ENCODE data around the gene FOXR1. TPM values are rescaled to one million over a fixed set of nuclear protein-coding genes. Genes with fewer than 3 reads are reported as not detected.

The FOXR1 gene
- total RNA-seq, 6 experiments from 2014 or later: not detected

DNA sequence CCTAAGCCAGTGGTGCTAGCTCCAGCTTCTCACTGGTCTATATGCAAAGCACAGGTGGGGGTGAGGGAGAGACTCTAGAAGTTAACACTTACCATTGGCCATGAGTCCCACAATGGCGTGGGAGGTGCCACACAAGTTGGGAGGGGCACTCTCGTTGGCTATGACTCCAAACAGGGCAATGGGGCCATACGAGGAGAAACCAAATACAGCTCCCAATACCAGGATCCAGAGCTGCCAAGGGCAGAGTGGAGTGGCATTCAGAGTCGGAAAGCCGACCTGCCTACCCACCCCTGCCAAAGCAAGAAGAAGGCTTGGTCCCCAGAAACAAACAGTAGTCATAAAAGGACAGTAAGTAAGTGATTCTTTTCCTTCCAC is 53.5 kb downstream of the FOXR1 start:
- Mint-ChIP-seq H3K27me3 (ENCODE audit: insufficient read depth) (peaks cover 4% of the 10 kb centered on the region; the same call in 1 of the 2 replicates), H3K27ac (no peak overlapping the region), H3K4me3 (no peak overlapping the region), H3K36me3 (ENCODE audit: low read depth) (peaks cover 26% of the 10 kb centered on the region), H3K9me3 (no peaks in the 10 kb centered on the region), H3K4me1 (ENCODE audit: low read depth) (peaks cover 36% of the 10 kb centered on the region)
- DNase-seq: no peak
- TF ChIP-seq, protein P1, sequence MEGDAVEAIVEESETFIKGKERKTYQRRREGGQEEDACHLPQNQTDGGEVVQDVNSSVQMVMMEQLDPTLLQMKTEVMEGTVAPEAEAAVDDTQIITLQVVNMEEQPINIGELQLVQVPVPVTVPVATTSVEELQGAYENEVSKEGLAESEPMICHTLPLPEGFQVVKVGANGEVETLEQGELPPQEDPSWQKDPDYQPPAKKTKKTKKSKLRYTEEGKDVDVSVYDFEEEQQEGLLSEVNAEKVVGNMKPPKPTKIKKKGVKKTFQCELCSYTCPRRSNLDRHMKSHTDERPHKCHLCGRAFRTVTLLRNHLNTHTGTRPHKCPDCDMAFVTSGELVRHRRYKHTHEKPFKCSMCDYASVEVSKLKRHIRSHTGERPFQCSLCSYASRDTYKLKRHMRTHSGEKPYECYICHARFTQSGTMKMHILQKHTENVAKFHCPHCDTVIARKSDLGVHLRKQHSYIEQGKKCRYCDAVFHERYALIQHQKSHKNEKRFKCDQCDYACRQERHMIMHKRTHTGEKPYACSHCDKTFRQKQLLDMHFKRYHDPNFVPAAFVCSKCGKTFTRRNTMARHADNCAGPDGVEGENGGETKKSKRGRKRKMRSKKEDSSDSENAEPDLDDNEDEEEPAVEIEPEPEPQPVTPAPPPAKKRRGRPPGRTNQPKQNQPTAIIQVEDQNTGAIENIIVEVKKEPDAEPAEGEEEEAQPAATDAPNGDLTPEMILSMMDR (IDR thresholded peaks at IDR 0.05): no peak

DNA sequence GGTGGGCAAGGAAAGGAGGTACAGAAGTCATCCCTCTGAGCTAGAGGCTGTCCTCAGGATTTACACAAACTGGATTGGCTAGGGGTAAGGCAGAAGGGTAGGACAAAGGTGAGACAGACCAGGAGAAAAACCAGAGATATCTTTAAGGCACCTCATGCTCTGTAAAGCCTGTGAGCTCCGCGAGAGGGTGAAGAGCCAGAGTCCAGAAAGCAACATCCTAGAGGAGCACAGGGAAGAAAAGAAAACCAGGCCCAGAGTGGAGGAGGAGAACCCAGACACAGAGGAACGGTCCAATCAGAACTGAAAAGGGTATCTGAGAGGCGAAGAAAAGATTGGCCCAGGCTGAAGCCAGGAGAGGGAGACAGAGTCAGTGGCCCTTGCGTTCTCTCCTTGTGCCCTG is 54.0 kb downstream of the FOXR1 start:
- Mint-ChIP-seq H3K36me3 (ENCODE audit: low read depth) (peaks cover 22% of the 10 kb centered on the region), H3K4me3 (no peak overlapping the region), H3K4me1 (ENCODE audit: low read depth) (peaks cover 32% of the 10 kb centered on the region), H3K27ac (no peak overlapping the region), H3K9me3 (no peaks in the 10 kb centered on the region), H3K27me3 (ENCODE audit: insufficient read depth) (peaks cover 4% of the 10 kb centered on the region; the same call in 1 of the 2 replicates)
- DNase-seq: no peak
- TF ChIP-seq, protein P1 (IDR thresholded peaks at IDR 0.05): no peak

DNA sequence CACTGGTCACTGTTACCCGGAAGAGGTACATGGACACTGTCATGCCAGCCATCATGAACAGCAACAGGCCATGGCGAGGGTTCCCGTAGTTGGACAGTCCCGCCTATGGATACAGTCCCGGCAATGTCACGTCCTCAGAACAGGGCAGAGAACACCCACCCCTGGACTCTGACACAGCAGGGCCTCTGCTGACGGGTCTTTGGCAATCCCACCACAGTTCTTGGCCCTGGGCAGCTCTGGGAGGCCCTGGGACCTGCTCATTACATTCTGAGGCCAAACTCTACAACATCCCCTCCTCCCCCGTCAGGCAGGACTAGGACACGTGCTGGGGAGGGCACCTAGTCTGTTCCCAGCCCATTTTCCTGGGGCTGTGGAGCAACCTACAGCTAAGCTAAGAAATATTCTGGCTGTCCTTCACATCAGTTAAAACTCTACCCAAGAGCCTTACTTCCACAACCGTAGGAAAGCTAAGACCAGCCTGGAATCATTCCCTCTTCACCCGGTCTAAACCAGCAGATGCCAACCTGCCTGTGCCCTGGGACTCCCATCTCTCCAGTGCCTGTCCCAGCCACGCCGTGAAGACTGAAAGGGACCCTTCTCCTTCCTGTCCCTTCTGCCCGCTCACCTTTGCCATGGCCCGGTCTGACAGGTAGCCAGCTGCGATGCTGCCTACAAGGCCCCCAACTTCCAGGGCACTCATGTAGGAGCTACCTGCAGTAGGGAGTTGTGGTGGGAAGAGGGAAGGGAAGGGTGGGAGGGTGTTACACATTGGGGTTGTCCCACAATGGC is 54.6 kb downstream of the FOXR1 start:
- H3K36me3 Mint-ChIP-seq (ENCODE audit: low read depth): peaks cover 22% of the 10 kb centered on the region

DNA sequence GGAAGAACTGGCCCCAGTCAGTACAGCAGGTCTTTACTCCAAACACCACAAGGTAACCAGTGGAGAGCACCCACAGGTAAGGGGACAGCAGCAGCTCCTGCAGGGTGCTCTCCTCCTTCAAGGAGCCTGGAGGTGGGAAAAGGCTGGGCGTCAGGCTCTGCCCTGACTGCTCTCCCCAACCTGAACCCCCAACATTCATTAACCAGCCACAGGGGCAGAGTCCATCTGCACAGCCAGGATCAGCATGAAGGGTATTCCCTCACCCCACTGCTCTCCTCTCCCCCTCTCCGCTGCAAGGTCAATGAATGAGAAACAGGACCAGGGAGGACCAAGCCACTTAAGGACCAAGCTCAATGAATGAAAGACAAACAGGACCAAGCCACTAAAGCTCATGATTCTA is 55.4 kb downstream of the FOXR1 start:
- H3K9me3 Mint-ChIP-seq: no peaks in the 10 kb centered on the region
- H3K27ac Mint-ChIP-seq: no peak overlapping the region
- DNase-seq: no peak
- H3K4me3 Mint-ChIP-seq: no peak overlapping the region
- H3K27me3 Mint-ChIP-seq (ENCODE audit: insufficient read depth): peaks cover 4% of the 10 kb centered on the region; the same call in 1 of the 2 replicates
- peaks cover 25% of the 10 kb centered on the region for H3K4me1 Mint-ChIP-seq (ENCODE audit: low read depth)
- peaks cover 17% of the 10 kb centered on the region for H3K36me3 Mint-ChIP-seq (ENCODE audit: low read depth)
- TF ChIP-seq, protein P1 (IDR thresholded peaks at IDR 0.05): no peak

More for the DNA sequence above, 54.6 kb downstream of the FOXR1 start:
- H3K9me3 Mint-ChIP-seq: no peaks in the 10 kb centered on the region
- DNase-seq: no peak
- peaks cover 4% of the 10 kb centered on the region; the same call in 1 of the 2 replicates for H3K27me3 Mint-ChIP-seq (ENCODE audit: insufficient read depth)
- no peak overlapping the region for H3K4me3 Mint-ChIP-seq
- no peak overlapping the region for H3K27ac Mint-ChIP-seq
- H3K4me1 Mint-ChIP-seq (ENCODE audit: low read depth): peaks cover 31% of the 10 kb centered on the region
- TF ChIP-seq, protein P1 (IDR thresholded peaks at IDR 0.05): no peak

DNA sequence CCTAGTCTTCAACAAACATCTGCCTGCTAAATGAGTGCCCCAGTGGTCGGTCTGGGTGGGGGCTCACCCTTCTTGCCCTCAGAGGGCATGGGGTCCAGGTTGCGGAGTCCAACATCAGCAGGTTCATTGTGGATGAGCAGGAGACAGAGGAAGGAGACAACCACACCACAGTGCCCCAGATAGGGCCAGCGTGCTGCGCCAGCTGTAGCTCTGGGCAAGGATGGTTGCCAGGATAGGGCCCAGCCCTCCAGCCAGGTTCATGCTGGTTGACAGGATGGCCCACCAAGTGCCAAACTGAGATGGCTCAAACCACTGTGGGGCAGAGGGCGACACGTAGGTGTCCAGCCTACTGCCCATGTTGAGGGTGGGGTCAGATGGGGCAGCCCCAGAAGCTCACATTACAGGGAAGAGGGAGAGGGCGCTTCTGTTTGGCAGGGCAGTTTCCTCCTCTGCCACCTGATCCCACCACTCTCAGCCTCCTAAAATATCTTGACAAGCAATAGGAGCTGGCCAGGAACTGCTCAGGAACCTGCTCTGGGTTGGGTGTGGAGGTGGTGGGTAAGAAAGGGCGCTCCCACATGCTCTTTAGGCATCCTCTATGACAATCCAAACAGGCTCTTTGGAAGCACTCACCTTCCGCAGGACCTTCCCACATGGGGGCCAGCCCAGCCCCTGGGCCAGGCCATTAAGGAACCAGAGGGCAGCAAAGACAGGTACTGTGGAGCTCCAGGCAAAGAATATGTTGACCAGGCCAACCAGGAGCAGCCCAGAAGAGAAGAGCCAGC is 56.2 kb downstream of the FOXR1 start:
- H3K9me3 Mint-ChIP-seq: no peaks in the 10 kb centered on the region
- H3K4me1 Mint-ChIP-seq (ENCODE audit: low read depth): peaks cover 25% of the 10 kb centered on the region
- TF ChIP-seq, protein P1 (IDR thresholded peaks at IDR 0.05): no peak
- H3K4me3 Mint-ChIP-seq: no peak overlapping the region
- peaks cover 17% of the 10 kb centered on the region for H3K36me3 Mint-ChIP-seq (ENCODE audit: low read depth)
- peaks cover 4% of the 10 kb centered on the region; the same call in 1 of the 2 replicates for H3K27me3 Mint-ChIP-seq (ENCODE audit: insufficient read depth)
- DNase-seq: no peak
- no peak overlapping the region for H3K27ac Mint-ChIP-seq

All from HFFc6 (cell line).